HepG2 (cell line): ENCODE data around the gene TMEM186. TPM values are rescaled to one million over a fixed set of nuclear protein-coding genes. Genes with fewer than 3 reads are reported as not detected.

Experiments
- ATAC-seq: fragments of 200-7000 bp; cut with Tn5 transposase; 3 replicates; pipeline ENCODE4 v1.9.1; 2020; ENCODE audit warnings: mild to moderate bottlenecking, moderate library complexity
- BruUV-seq: library from RNA; stranded (reverse); fragments of 400-500 nt; replicated peaks from 2 replicates; lab custom pipeline; 2021; lab: Mats Ljungman, UMichigan
- CTCF ChIA-PET: fragments of 300-600 bp; formaldehyde crosslinking; extraction: SDS; loops from one replicate; lab custom pipeline; 2021; ENCODE audit warnings: low total read pairs, inconsistent platforms, low intra/inter-chr PET ratio; lab: Yijun Ruan, JAX
- POLR2A ChIA-PET: fragments of 350-600 bp; sonication (Branson Sonifier 250); formaldehyde crosslinking; loops from one replicate; lab custom pipeline; 2020; ENCODE audit warnings: antibody characterized with exemption, inconsistent platforms; lab: Yijun Ruan, JAX
- DNase-seq: peaks from one replicate; pipeline ENCODE4 v3.0.0-alpha.2; 2015; ENCODE audit warnings: low spot score
- FAIRE-seq: peaks from 3 replicates; lab custom pipeline; 2011; peaks lifted over from hg19 to GRCh38; lab: Jason Lieb, UNC
- H2AFZ ChIP-seq: one replicate; pipeline ENCODE4 v1.6.1; 2011; ENCODE audit warnings: low read length, inconsistent platforms
- H3K27ac ChIP-seq: fragments of 300-600 bp; 3 replicates; pipeline ENCODE4 v1.8.0; 2011; ENCODE audit warnings: mixed run types, mild to moderate bottlenecking, mixed read lengths, low read length, inconsistent platforms; ENCODE audit not compliant: insufficient read depth; ENCODE audit errors: extremely low read length
- H3K27me3 ChIP-seq, 2 experiments: fragments of 200-600 bp in 1 of 2; 2 replicates in 1 of 2; 3 replicates in 1 of 2; pipeline versions ENCODE4 v1.6.0 to v1.8.0; 2011; ENCODE audit warnings: low read length in 2 of 2, mild to moderate bottlenecking in 2 of 2, moderate library complexity in 2 of 2, inconsistent platforms in 1 of 2; ENCODE audit not compliant: insufficient read depth in 2 of 2, control insufficient read depth in 1 of 2
- H3K36me3 ChIP-seq, 2 experiments: fragments of 200-600 bp in 1 of 2; replicated peaks in 1 of 2; 2 replicates in 1 of 2; 3 replicates in 1 of 2; pipeline versions ENCODE4 v1.5.1 to v1.8.0; 2011; ENCODE audit warnings: low read length in 2 of 2, inconsistent platforms in 1 of 2; ENCODE audit not compliant: insufficient read depth in 2 of 2, control insufficient read depth in 1 of 2
- H3K4me1 ChIP-seq: 2 replicates; pipeline ENCODE4 v1.5.1; 2012; ENCODE audit warnings: low read length, inconsistent platforms; ENCODE audit not compliant: insufficient read depth
- H3K4me2 ChIP-seq: 2 replicates; pipeline ENCODE4 v1.6.0; 2011; ENCODE audit warnings: low read depth, low read length, inconsistent platforms
- H3K4me3 ChIP-seq, 3 experiments: fragments of 200-600 bp in 1 of 3; sonication (generic), shearing (Covaris generic) in 1 of 3; replicated peaks in 1 of 3; 2 replicates each; pipeline ENCODE4 v1.5.1; 2011 to 2016; ENCODE audit warnings: low read length in 3 of 3, inconsistent platforms in 2 of 3, low read depth in 2 of 3, mild to moderate bottlenecking in 2 of 3, control low read depth in 1 of 3, mixed read lengths in 1 of 3; ENCODE audit not compliant: insufficient read depth in 1 of 3
- H3K79me2 ChIP-seq: one replicate; pipeline ENCODE4 v1.6.1; 2011; ENCODE audit warnings: low read length, inconsistent platforms; ENCODE audit not compliant: insufficient read depth
- H3K9ac ChIP-seq: 2 replicates; pipeline ENCODE4 v1.6.0; 2011; ENCODE audit warnings: mild to moderate bottlenecking, low read depth, low read length, inconsistent platforms; ENCODE audit not compliant: insufficient read depth
- H3K9me3 ChIP-seq: 2 replicates; pipeline ENCODE4 v1.5.1; 2012; ENCODE audit warnings: mild to moderate bottlenecking, low read length
- H4K20me1 ChIP-seq: 2 replicates; pipeline ENCODE4 v1.6.0; 2011; ENCODE audit warnings: inconsistent platforms, mild to moderate bottlenecking, low read length, moderate library complexity; ENCODE audit not compliant: insufficient read depth
- CBX1 ChIP-seq: IDR thresholded peaks from one replicate; pipeline ENCODE4 v1.6.1; 2016; ENCODE audit warnings: antibody characterized with exemption, low read depth
- DMTF1 ChIP-seq: sonication (generic); formaldehyde crosslinking; IDR thresholded peaks from 2 replicates; pipeline ENCODE4 v1.4.0; 2020; ENCODE audit warnings: mild to moderate bottlenecking, missing genetic modification reagents
- GFI1 ChIP-seq: sonication (generic); formaldehyde crosslinking; IDR thresholded peaks from 2 replicates; pipeline ENCODE4 v1.5.0; 2020; ENCODE audit warnings: missing genetic modification reagents, mild to moderate bottlenecking, borderline replicate concordance
- HOXA7 ChIP-seq: sonication (generic); formaldehyde crosslinking; IDR thresholded peaks from 2 replicates; pipeline ENCODE4 v1.8.1; 2022; ENCODE audit warnings: mild to moderate bottlenecking, missing genetic modification reagents, moderate library complexity
- KLF15 ChIP-seq: sonication (generic); formaldehyde crosslinking; IDR thresholded peaks from 2 replicates; pipeline ENCODE4 v1.8.1; 2023; ENCODE audit warnings: borderline replicate concordance, mild to moderate bottlenecking, inconsistent platforms, missing genetic modification reagents, mixed read lengths
- NFYC ChIP-seq: IDR thresholded peaks from 2 replicates; pipeline ENCODE4 v1.6.1; 2016; ENCODE audit warnings: missing genetic modification reagents, missing compliant biosample characterization
- PCBP1 ChIP-seq: fragments of 200-400 bp; formaldehyde crosslinking; IDR thresholded peaks from 2 replicates; pipeline ENCODE4 v1.6.1; 2017; ENCODE audit warnings: mild to moderate bottlenecking, low read depth, low read length, borderline replicate concordance
- POGZ ChIP-seq: sonication (generic); formaldehyde crosslinking; IDR thresholded peaks from 2 replicates; pipeline ENCODE4 v1.4.0; 2020; ENCODE audit warnings: mild to moderate bottlenecking, missing genetic modification reagents
- SIX1 ChIP-seq: sonication (generic); formaldehyde crosslinking; IDR thresholded peaks from 2 replicates; pipeline ENCODE4 v1.4.0; 2020; ENCODE audit warnings: missing genetic modification reagents, borderline replicate concordance
- SMARCC2 ChIP-seq: fragments of 450-650 bp; IDR thresholded peaks from 2 replicates; pipeline ENCODE4 v1.6.1; 2017; ENCODE audit warnings: antibody characterized with exemption, mild to moderate bottlenecking
- SMYD3 ChIP-seq: sonication (generic); formaldehyde crosslinking; IDR thresholded peaks from 2 replicates; pipeline ENCODE4 v1.8.1; 2023; ENCODE audit warnings: mild to moderate bottlenecking, missing genetic modification reagents
- SNAPC5 ChIP-seq: sonication (generic); formaldehyde crosslinking; IDR thresholded peaks from 2 replicates; pipeline ENCODE4 v1.8.1; 2023; ENCODE audit warnings: mild to moderate bottlenecking, missing genetic modification reagents, borderline replicate concordance
- SYNCRIP ChIP-seq: fragments of 200-400 bp; formaldehyde crosslinking; IDR thresholded peaks from 2 replicates; pipeline ENCODE4 v1.6.1; 2018; ENCODE audit warnings: mild to moderate bottlenecking, low read depth, low read length; ENCODE audit not compliant: insufficient read depth
- ZNF143 ChIP-seq: sonication (generic); formaldehyde crosslinking; IDR thresholded peaks from 2 replicates; pipeline ENCODE4 v1.4.0; 2020; ENCODE audit warnings: missing genetic modification reagents
- ZNF251 ChIP-seq: sonication (generic); formaldehyde crosslinking; IDR thresholded peaks from 2 replicates; pipeline ENCODE4 v1.9.0; 2021; ENCODE audit warnings: mild to moderate bottlenecking, missing genetic modification reagents
- ZNF354B ChIP-seq: sonication (generic); formaldehyde crosslinking; IDR thresholded peaks from 2 replicates; pipeline ENCODE4 v1.8.0; 2022; ENCODE audit warnings: mild to moderate bottlenecking, missing genetic modification reagents
- ZNF709 ChIP-seq: sonication (generic); formaldehyde crosslinking; IDR thresholded peaks from 2 replicates; pipeline ENCODE4 v1.5.0; 2020; ENCODE audit warnings: mild to moderate bottlenecking, missing genetic modification reagents
- WGBS: methylation state at CpG from one replicate; pipeline ENCODE4 v1.1.6; 2017; ENCODE audit warnings: low lambda C conversion rate; 5-methylcytosine and 5-hydroxymethylcytosine counted together
- in situ Hi-C: cut with HindIII; loops from 2 replicates; pipeline ENCODE4 v1.10.0; 2017; ENCODE audit warnings: low pct_unique_long_range_greater_than_20kb; ENCODE audit not compliant: extremely low pct_ligation_motif_present
- intact Hi-C: fragments of 100-400 bp; cut with micrococcal nuclease; formaldehyde crosslinking; loops from one replicate; pipeline ENCODE4 v1.10.0; 2022; ENCODE audit not compliant: unreplicated experiment
- polyA plus RNA-seq, 8 experiments: library from polyadenylated mRNA; depleted of rRNA in 3 of 8; stranded (reverse) in 7 of 8; unstranded in 1 of 8; fragments of >200 nt; fragmentation: Illumina TruSeq in 4 of 8; extraction: Trizol in 4 of 8; gene quantifications; 2 replicates each; pipeline versions ENCODE4 v1.2.1 to v1.2.3, GENCODE V29; 2011 to 2016; ENCODE audit warnings: low read depth in 4 of 8, missing spikeins in 1 of 8, mixed read lengths in 1 of 8; ENCODE audit not compliant: insufficient read depth in 1 of 8
- total RNA-seq, 5 experiments: library from RNA; depleted of rRNA; stranded (reverse); fragments of >200 nt; fragmentation: Illumina TruSeq; extraction: Trizol; gene quantifications; 2 replicates each; pipeline ENCODE4 v1.2.3, GENCODE V29; 2016; ENCODE audit warnings: low read depth in 1 of 5
- TF ChIP-seq, protein P1 (sequence below): sonication (generic); formaldehyde crosslinking; IDR thresholded peaks from 2 replicates; pipeline ENCODE4 v1.4.0; 2020; ENCODE audit warnings: low read depth, mild to moderate bottlenecking, missing genetic modification reagents

Gene TMEM186
- total and polyA plus RNA-seq, 2 of the 13 experiments (the other 11 are each of a cell fraction or from before 2014, with no cell fraction given): 16.2 to 19.3 TPM

- Histone ChIP-seq H3K9ac (no peak overlapping the region), H3K36me3 (peaks cover 39 to 72% of the 10 kb centered on the region in 2 experiments), H3K4me3 (no peak overlapping the region), H2AFZ (no peak overlapping the region), H3K4me1 (no peaks in the 10 kb centered on the region), H3K4me2 (no peak overlapping the region), H3K9me3 (no peaks in the 10 kb centered on the region), H3K27me3 (no peaks in the 10 kb centered on the region), H3K27ac (no peak overlapping the region), H3K79me2 (no peaks in the 10 kb centered on the region), H4K20me1 (no peaks in the 10 kb centered on the region)
- no peak for DNase-seq
- ATAC-seq: no peak
- no peak for TF ChIP-seq SYNCRIP
- no peak for TF ChIP-seq SNAPC5 (CRISPR knock-in tag)
- no peak for TF ChIP-seq POGZ (CRISPR knock-in tag)
- no peak for TF ChIP-seq DMTF1
- no peak for TF ChIP-seq SIX1 (CRISPR knock-in tag)
- no peak for TF ChIP-seq SMARCC2
- no peak for TF ChIP-seq HOXA7 (CRISPR knock-in tag)
- no peak for TF ChIP-seq GFI1 (CRISPR knock-in tag)
- TF ChIP-seq ZNF709 (CRISPR knock-in tag): no peak
- TF ChIP-seq, protein P1, sequence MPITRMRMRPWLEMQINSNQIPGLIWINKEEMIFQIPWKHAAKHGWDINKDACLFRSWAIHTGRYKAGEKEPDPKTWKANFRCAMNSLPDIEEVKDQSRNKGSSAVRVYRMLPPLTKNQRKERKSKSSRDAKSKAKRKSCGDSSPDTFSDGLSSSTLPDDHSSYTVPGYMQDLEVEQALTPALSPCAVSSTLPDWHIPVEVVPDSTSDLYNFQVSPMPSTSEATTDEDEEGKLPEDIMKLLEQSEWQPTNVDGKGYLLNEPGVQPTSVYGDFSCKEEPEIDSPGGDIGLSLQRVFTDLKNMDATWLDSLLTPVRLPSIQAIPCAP (CRISPR knock-in tag): no peak
- no peak for TF ChIP-seq CBX1
- TF ChIP-seq KLF15 (CRISPR knock-in tag): no peak
- TF ChIP-seq SMYD3 (CRISPR knock-in tag): no peak
- no peak for TF ChIP-seq PCBP1
- no peak for TF ChIP-seq NFYC (CRISPR knock-in tag)
- TF ChIP-seq ZNF354B (CRISPR knock-in tag): no peak
- no peak for TF ChIP-seq ZNF251
- no peak for TF ChIP-seq ZNF143 (CRISPR knock-in tag)
- FAIRE-seq: no peak
- ChIA-PET CTCF (no interaction called here), POLR2A (no interaction called here)
- no TSS peak for BruUV-seq
- intact Hi-C loops: no loop called here
- in situ Hi-C loops: no loop called here
- WGBS: 82% methylated on average over 7 of the region's 7 CpGs
These were observed 20.2 kb downstream of the TMEM186 start for GRCh38 chr16:8777217-8777616.
